Forelimb muscle (tissue), 1 donor: ENCODE measurements around the gene CACNA2D2. TPM values are rescaled to one million over a fixed set of nuclear protein-coding genes. Genes with fewer than 3 reads are reported as not detected.

Experiments
- DNase-seq: peaks from one replicate; pipeline ENCODE4 v3.0.0-alpha.2; 2013; ENCODE audit warnings: low read depth
- polyA plus RNA-seq: library from polyadenylated mRNA; unstranded; fragments of 120-200 nt; gene quantifications from one replicate; pipeline ENCODE4 v1.2.1, GENCODE V29; 2013; ENCODE audit not compliant: insufficient read length

The CACNA2D2 gene
- polyA plus RNA-seq, 1 donor, result 4.3 TPM

GRCh38 chr3:50395070-50395860, 108.2 kb downstream of the CACNA2D2 start:
- DNase-seq, result no peak

GRCh38 chr3:50393061-50393460, 110.4 kb downstream of the CACNA2D2 start:
- DNase-seq, result no peak

- DNase-seq, result no peak
These were observed 111.2 kb downstream of the CACNA2D2 start for GRCh38 chr3:50392101-50392715.

DNA sequence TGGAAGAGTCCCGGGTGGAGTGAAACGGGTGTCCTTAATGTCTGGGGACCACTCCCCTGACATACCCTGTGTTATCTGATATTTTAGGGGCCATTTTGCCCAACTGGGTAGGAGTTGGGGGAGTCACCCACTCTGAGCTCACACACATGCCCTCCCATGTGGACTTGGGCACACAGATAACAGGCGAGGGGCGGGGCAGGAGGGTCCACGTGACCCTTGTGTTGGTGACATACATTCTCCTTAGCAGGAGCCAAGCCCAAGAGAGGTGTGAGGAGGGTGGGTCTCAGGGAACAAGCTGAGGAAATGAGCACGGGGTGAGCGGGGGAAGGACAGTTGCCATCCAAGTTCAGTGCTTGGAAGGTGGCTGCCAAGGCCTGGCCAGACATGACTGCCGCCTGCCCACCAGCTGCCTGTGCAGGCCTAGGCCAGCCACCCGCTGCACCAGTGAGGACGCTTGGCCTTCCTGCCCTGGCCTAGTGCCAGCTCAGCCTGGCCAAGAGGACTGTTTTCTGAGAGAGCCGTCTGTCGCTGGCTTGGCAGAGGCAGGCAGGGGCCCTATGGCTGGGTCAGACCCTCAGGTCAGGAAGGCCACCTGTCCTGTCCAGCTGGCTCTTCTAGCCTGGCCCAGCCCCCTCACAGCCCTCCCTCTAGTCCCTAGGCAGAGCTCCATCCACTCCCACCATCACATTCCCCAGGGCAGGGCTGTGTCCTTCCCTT, 112.8 kb downstream of the CACNA2D2 start:
- peak; percentile 22 for DNase-seq

- DNase-seq, result no peak
These were observed 114.0 kb downstream of the CACNA2D2 start for GRCh38 chr3:50389414-50389767.

GRCh38 chr3:50388720-50389413, 114.6 kb downstream of the CACNA2D2 start:
- DNase-seq, result no peak

GRCh38 chr3:50388016-50388719, 115.3 kb downstream of the CACNA2D2 start:
- DNase-seq, result no peak

- DNase-seq, result no peak
These were observed 117.7 kb downstream of the CACNA2D2 start for GRCh38 chr3:50385754-50386153.

- DNase-seq, result no peak
These were observed 119.7 kb downstream of the CACNA2D2 start for GRCh38 chr3:50383750-50384149.

- no peak for DNase-seq
These were observed 120.7 kb downstream of the CACNA2D2 start for GRCh38 chr3:50382722-50383121.

- no peak for DNase-seq
These were observed 122.1 kb downstream of the CACNA2D2 start for GRCh38 chr3:50381383-50381782.

GRCh38 chr3:50380405-50381085, 122.9 kb downstream of the CACNA2D2 start:
- no peak for DNase-seq

DNA sequence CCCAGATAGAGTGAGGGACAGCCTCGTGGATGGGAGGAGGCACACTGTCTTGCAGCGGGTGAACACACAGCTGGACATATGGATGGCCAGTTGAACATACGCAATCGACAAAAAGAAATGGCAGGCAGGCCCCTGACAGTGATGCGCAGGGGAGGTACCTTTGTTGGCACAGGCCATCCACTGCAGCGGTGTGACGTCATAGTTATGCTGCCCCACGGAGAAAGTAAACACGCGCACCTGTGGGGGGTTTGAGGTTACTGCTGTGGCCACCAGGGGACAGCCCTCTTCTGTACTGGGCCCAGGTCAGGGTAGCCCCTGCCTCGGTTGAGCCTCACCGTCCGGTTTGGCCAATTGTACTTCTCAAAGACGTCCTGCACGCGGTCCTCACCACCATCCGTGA, 124.7 kb downstream of the CACNA2D2 start:
- DNase-seq, result no peak

GRCh38 chr3:50378024-50378423, 125.4 kb downstream of the CACNA2D2 start:
- DNase-seq, result no peak

- no peak for DNase-seq
These were observed 128.0 kb downstream of the CACNA2D2 start for GRCh38 chr3:50375258-50375931.

DNA sequence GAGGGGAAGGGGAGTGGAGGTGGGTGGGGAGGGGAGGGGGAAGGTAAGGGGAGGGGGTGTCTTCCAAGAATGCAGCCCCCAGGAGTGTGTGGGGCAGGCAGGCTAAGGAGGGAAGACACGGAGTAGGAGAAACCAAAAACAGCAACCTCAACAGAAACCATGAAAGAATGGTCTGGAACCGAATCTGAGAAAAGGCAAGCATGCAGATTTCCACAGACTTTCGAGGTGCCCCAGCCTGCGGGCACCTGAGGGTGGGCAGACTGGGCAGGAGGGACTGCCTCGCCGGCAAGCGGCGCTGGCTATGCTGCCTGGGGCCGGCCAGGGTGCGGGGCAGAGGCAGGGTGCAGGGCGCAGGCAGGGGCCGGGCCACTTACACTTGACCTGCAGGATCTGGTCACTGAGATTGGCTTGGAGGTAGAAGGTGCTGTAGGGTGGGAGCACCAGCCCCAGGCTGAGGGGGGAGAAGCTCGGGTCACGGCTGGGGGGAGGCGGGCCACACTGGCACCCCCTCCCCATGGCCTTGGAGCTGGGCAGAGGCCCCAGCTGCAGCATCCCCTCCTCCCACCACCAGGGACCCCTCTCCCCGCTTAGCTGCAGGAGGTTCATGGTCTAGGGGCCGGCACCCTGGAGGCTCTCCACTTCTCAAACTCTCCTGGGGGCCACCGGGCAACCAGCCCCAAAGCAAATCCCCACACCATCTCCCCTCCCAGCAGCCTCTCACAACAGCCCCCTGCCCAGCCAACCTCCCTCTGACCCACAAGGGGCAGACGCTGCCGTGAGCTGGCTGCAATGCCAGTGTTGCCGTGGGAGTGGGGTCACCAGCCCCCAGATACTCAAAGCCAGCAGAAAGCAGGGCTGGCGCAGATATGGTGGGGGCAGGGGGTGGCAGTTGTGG, 128.8 kb downstream of the CACNA2D2 start:
- DNase-seq, result no peak

DNA sequence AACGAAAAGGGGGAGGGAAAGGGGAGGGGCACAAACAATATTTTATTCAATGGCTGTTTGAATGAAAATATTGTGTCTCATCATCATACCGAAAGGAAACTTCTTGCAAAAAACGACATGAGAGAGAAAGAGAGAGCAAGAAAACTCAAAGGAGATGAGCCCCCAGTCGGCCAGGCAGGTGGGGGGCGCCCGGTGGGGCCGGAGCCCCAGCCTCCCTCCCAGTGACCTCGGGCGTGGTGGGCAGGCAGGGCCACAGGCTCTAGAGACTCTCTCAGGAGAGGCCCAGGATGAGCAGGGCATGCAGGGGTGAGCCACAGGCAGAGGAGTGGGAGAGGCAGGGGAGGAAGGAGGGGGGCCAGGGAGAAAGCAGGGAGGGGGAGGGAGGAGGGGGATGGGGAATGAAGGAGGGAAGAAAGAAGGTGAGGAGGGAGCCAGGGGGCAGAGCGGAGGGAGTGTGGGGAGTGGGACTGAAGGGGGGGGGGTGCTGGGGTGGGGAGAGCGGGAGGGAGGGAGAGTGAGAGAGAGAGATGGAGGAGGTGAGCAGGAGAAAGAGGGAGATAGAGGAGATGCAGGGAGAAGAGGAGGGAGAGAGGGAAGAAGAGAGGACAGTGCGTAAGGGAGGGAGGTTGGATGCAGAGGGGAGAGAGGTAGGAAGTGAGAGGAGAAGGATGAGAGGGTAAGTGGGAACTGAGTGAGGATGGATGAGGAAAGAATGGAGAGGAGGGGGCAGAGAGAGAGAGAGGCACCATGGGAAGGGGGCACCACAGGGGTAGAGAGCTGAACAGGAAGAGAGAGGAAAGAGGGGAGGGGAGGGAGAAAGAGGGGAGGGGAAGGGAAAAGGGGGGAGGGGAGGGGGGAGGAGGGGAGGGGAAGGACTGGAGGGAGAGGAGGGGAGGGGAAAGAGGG, 130.0 kb downstream of the CACNA2D2 start:
- no peak for DNase-seq

DNA sequence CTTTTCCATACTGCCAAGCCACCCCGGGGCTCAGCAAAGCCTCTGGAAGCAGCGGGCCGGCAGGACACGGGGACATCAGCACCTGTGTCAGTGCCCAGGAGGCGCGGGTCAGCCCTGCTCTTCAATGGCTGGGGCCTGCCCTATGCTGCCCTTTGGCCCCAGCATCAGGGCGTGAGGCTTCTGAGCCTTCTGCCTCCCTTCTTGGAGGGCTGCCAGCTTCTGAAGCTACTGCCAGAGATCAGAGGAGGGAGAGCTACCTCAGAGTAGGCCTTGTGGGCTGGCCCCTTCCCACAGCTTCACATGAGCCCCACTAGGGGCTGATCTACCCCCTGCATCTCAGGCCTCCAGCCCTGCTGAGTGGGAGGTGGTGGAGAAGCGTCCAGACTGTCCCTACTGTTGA, 131.1 kb downstream of the CACNA2D2 start:
- no peak for DNase-seq
